ENCODE measurements around the gene CLIC6. TPM values are rescaled to one million over a fixed set of nuclear protein-coding genes. Genes with fewer than 3 reads are reported as not detected.

CLIC6 gene
- total RNA-seq, 4 donors from 2014 or later: 0.37 to 6.2 (median 1.6) TPM

DNA sequence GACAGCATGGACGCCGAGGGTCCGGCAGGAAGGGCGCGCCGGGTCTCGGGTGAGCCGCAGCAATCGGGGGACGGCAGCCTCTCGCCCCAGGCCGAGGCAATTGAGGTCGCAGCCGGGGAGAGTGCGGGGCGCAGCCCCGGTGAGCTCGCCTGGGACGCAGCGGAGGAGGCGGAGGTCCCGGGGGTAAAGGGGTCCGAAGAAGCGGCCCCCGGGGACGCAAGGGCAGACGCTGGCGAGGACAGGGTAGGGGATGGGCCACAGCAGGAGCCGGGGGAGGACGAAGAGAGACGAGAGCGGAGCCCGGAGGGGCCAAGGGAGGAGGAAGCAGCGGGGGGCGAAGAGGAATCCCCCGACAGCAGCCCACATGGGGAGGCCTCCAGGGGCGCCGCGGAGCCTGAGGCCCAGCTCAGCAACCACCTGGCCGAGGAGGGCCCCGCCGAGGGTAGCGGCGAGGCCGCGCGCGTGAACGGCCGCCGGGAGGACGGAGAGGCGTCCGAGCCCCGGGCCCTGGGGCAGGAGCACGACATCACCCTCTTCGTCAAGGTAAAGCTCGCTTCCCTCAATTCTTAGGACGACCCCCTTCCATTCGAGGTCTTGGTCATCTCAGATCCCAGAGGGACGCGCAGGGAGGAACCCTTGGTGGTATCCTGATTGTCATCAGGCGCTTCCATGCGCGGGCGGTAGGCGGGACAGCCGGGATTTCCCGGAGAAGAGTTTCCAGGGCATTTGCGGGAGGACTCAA is 1.6 kb downstream of the CLIC6 start:
- TF ChIP-seq, protein P1, sequence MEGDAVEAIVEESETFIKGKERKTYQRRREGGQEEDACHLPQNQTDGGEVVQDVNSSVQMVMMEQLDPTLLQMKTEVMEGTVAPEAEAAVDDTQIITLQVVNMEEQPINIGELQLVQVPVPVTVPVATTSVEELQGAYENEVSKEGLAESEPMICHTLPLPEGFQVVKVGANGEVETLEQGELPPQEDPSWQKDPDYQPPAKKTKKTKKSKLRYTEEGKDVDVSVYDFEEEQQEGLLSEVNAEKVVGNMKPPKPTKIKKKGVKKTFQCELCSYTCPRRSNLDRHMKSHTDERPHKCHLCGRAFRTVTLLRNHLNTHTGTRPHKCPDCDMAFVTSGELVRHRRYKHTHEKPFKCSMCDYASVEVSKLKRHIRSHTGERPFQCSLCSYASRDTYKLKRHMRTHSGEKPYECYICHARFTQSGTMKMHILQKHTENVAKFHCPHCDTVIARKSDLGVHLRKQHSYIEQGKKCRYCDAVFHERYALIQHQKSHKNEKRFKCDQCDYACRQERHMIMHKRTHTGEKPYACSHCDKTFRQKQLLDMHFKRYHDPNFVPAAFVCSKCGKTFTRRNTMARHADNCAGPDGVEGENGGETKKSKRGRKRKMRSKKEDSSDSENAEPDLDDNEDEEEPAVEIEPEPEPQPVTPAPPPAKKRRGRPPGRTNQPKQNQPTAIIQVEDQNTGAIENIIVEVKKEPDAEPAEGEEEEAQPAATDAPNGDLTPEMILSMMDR (IDR thresholded peaks at IDR 0.05): no peak
- no peak for ATAC-seq (ENCODE audit: low FRiP score)
- no peak for DNase-seq (ENCODE audit: low spot score)

DNA sequence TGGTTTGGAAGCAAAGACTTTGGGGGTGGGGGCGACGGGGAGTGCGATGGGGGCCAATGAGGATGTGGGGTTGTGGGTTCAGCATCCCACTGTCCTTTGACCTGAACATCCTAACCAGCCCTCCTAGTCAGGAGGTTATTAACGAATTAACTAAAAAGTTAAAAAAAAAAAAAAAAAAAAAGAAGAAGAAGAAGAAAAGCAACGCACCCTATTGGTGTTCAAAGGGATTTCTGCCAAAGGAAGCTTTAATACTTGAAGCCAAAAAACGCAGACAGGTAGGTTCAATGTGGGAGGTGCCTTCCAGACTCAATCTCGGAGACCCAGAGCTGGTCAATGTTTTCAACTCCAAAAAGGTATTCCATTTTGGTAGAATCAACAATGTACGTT is 2.2 kb downstream of the CLIC6 start:
- ATAC-seq (ENCODE audit: low FRiP score): no peak

DNA sequence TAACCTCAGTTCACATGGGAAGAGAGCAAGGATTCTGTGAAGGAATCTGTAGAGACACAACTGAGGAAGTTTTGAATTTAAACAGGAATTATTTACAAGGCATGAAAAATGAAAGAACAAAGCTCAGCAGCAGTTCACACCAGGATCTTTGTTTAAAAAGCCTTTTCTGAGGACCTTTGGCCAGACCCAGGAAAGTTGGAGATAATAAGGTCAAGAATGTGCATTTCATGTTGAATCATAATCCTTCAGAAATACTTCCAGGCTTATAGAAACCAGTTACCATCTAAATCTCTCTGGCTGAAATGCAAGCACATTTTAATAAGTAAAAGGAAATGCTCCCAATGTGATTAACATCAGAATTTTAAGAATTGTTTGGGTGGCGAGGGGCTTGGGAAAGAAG is 2.7 kb downstream of the CLIC6 start:
- ATAC-seq (ENCODE audit: low FRiP score): no peak
- no peak for DNase-seq (ENCODE audit: low spot score)

More for the DNA sequence above, 2.2 kb downstream of the CLIC6 start:
- no peak for DNase-seq (ENCODE audit: low spot score)
- TF ChIP-seq, protein P1 (IDR thresholded peaks at IDR 0.05): no peak

DNA sequence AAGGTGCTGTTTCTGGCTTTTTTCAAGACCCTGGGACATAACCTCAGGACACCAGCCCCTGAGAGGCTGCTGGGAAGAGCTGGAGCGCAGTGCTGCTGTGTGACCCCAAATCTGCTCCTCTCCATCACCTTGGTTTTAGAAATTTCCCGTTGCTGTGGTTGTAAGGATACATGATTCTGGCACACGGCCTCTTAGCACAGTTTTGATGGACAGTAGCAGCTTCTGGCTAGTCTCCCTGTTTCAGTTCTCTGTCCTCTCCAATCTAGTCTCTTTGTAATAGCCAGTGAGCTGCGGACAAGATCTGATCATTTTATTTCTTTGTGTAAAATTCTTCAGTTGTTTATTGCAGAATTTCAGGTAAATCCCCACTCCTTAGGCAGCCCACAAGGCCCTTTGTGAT is 3.1 kb downstream of the CLIC6 start:
- DNase-seq (ENCODE audit: low spot score): no peak
- TF ChIP-seq, protein P1 (IDR thresholded peaks at IDR 0.05): no peak
- ATAC-seq (ENCODE audit: low FRiP score): no peak

More for the DNA sequence above, 2.7 kb downstream of the CLIC6 start:
- TF ChIP-seq, protein P1 (IDR thresholded peaks at IDR 0.05): no peak

DNA sequence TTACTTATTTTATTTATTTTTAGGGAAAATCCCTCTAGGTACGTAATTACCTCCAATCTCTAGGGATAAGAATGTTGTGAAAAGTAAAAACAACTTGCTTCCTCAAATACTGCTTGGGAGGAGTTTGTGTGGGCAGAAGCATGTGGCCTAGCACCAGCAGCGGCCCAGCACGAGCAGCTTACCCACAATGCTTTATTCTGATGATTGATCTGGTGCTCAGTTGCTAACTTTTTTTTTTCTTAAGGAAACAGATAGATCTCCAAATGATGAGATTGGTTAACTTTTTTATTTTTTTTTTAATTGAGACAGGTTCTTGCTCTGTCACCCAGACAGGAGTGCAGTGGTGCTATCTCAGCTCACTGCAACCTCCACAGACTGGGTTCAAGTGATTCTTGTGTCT is 4.2 kb downstream of the CLIC6 start:
- TF ChIP-seq, protein P1 (IDR thresholded peaks at IDR 0.05): no peak
- no peak for ATAC-seq (ENCODE audit: low FRiP score)
- DNase-seq (ENCODE audit: low spot score): no peak

DNA sequence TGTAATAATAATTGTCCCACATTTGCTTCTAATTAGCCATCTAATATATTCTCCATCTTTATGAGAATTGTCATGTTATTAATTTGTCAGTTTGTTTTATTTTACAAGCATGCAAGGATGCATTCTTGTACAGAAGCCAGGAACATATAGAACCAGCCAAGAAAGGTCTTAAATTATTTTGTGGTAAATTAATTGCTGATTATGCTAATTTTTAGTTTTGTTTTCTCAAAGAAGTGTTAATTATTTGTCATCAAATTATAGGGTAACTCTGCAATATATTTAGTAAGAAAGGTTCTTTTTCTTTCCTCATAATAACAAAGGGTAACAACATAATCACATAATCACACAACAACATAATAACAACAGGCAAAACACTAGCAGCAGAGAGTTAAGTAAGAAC is 5.7 kb downstream of the CLIC6 start:
- ATAC-seq (ENCODE audit: low FRiP score) (no peak), DNase-seq (ENCODE audit: low spot score) (no peak)
- TF ChIP-seq, protein P1 (IDR thresholded peaks at IDR 0.05): no peak

DNA sequence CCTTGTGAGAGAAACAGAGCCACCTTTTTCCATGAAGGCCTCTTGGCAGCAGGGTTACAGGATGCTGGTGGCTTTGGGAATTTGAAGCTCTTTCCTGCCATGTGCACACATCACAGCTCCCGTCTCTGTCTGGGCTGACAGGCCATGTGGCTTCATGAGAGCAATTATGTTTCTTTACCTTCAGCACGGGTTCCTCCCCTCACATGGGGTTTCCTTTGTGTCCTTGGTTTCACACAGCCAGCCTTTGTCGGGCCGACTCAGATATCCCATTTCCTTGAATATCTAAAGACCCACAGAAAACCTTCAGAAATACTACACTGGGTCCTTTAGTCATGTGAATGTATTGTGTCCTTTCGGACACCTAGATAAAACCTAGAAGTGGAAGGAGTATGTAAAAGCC is 7.1 kb downstream of the CLIC6 start:
- no peak for ATAC-seq (ENCODE audit: low FRiP score)
- TF ChIP-seq, protein P1 (IDR thresholded peaks at IDR 0.05): no peak
- no peak for DNase-seq (ENCODE audit: low spot score)

Measured in omental fat pad (tissue), 4 donors.